SJCRH30 (cell line): ENCODE measurements around the gene TBC1D21. TPM values are rescaled to one million over a fixed set of nuclear protein-coding genes. Genes with fewer than 3 reads are reported as not detected.
A peak's percentile ranks its signal among the peaks of the same experiment; 100 is the strongest.

Source experiments
- DNase-seq, 2 experiments: peaks; one replicate each; pipeline ENCODE4 v3.0.0-alpha.2; 2015 to 2020
- H3K27ac ChIP-seq: fragments of 250-450 bp; sonication (Bioruptor Pico); 2 replicates; pipeline ENCODE4 v1.5.1; 2020; ENCODE audit warnings: mild to moderate bottlenecking, moderate library complexity
- H3K27me3 ChIP-seq: fragments of 250-450 bp; sonication (Bioruptor Pico); 2 replicates; pipeline ENCODE4 v1.5.1; 2020; ENCODE audit warnings: mild to moderate bottlenecking, moderate library complexity
- H3K36me3 ChIP-seq: fragments of 250-450 bp; sonication (Bioruptor Pico); 2 replicates; pipeline ENCODE4 v1.5.1; 2020; ENCODE audit warnings: mild to moderate bottlenecking, moderate library complexity
- H3K4me1 ChIP-seq: fragments of 250-450 bp; sonication (Bioruptor Pico); 2 replicates; pipeline ENCODE4 v1.5.1; 2020; ENCODE audit warnings: mild to moderate bottlenecking, moderate library complexity
- H3K4me3 ChIP-seq: fragments of 250-450 bp; sonication (Bioruptor Pico); 2 replicates; pipeline ENCODE4 v1.5.1; 2020; ENCODE audit warnings: mild to moderate bottlenecking, moderate library complexity
- H3K9me3 ChIP-seq: fragments of 250-450 bp; sonication (Bioruptor Pico); replicated peaks from 2 replicates; pipeline ENCODE4 v1.5.1; 2020; ENCODE audit warnings: mild to moderate bottlenecking, moderate library complexity
- total RNA-seq: library from RNA; depleted of rRNA; stranded (reverse); fragments of >200 nt; shearing (Covaris generic); gene quantifications from 2 replicates; pipeline ENCODE4 v1.2.3, GENCODE V29; 2014

Gene TBC1D21
- total RNA-seq, 1 experiment from 2014 or later, result not detected

- Histone ChIP-seq H3K9me3 (no peaks in the 10 kb centered on the region), H3K4me3 (no peak overlapping the region), H3K36me3 (no peaks in the 10 kb centered on the region), H3K27ac (no peak overlapping the region), H3K27me3 (0 out of 2 replicates have a peak, but pooled peaks cover 7% of the 10 kb centered on the region), H3K4me1 (no peaks in the 10 kb centered on the region)
- no peak for DNase-seq
Observed at GRCh38 chr15:73889053-73889761, 15.8 kb downstream of the TBC1D21 start.

DNA sequence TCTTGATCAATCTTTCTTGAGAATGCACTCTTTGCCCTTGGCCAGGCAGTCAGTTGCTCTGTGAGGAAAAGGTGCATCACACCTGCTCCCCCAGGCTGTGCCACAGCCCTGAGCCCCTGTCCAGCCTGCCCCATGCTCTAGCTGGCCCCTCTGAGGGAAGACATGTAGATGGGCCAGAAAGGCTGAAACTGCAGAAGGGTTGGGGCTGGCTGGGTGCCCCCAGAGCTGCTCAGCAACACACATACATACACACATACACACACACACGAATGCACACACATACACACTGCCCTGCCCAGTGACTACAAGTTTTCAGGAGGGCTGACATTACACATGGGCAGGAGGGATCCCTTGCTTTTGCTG is 16.4 kb downstream of the TBC1D21 start:
- H3K27ac ChIP-seq, result no peak overlapping the region
- H3K27me3 ChIP-seq, result 0 out of 2 replicates have a peak, but pooled peaks cover 7% of the 10 kb centered on the region
- no peaks in the 10 kb centered on the region for H3K36me3 ChIP-seq
- no peak overlapping the region for H3K4me3 ChIP-seq
- no peak for DNase-seq
- no peaks in the 10 kb centered on the region for H3K9me3 ChIP-seq
- H3K4me1 ChIP-seq, result no peaks in the 10 kb centered on the region

GRCh38 chr15:73891328-73892315 is 18.3 kb downstream of the TBC1D21 start:
- no peak for DNase-seq
- H3K9me3 ChIP-seq, result no peaks in the 10 kb centered on the region

GRCh38 chr15:73892446-73893226 is 19.3 kb downstream of the TBC1D21 start:
- Histone ChIP-seq H3K36me3 (no peaks in the 10 kb centered on the region), H3K4me3 (no peak overlapping the region), H3K27ac (no peak overlapping the region), H3K9me3 (no peaks in the 10 kb centered on the region), H3K27me3 (0 out of 2 replicates have a peak, but pooled peaks cover 7% of the 10 kb centered on the region), H3K4me1 (no peaks in the 10 kb centered on the region)
- no peak for DNase-seq

More at GRCh38 chr15:73891328-73892315, 18.3 kb downstream of the TBC1D21 start:
- no peak overlapping the region for H3K4me3 ChIP-seq
- H3K36me3 ChIP-seq, result no peaks in the 10 kb centered on the region
- 0 out of 2 replicates have a peak, but pooled peaks cover 7% of the 10 kb centered on the region for H3K27me3 ChIP-seq
- H3K4me1 ChIP-seq, result no peaks in the 10 kb centered on the region
- no peak overlapping the region for H3K27ac ChIP-seq

- Histone ChIP-seq H3K9me3 (no peaks in the 10 kb centered on the region), H3K27me3 (no peaks in the 10 kb centered on the region), H3K36me3 (no peaks in the 10 kb centered on the region), H3K27ac (no peak overlapping the region), H3K4me3 (no peak overlapping the region), H3K4me1 (peaks cover under 1% of the 10 kb centered on the region; the same call in 1 of the 2 replicates)
- no peak for DNase-seq
Observed at GRCh38 chr15:73894133-73894814, 20.9 kb downstream of the TBC1D21 start.

- DNase-seq, result peak; percentile 68 to 83
- Histone ChIP-seq H3K36me3 (no peaks in the 10 kb centered on the region), H3K27me3 (no peaks in the 10 kb centered on the region), H3K9me3 (no peaks in the 10 kb centered on the region), H3K4me3 (no peak overlapping the region), H3K4me1 (peaks cover 5% of the 10 kb centered on the region; the same call in 1 of the 2 replicates), H3K27ac (no peak overlapping the region)
Observed at GRCh38 chr15:73897441-73898261, 24.3 kb downstream of the TBC1D21 start.

- Histone ChIP-seq H3K27ac (no peak overlapping the region), H3K9me3 (no peaks in the 10 kb centered on the region), H3K4me1 (peaks cover 5% of the 10 kb centered on the region; the same call in 1 of the 2 replicates), H3K4me3 (no peak overlapping the region), H3K27me3 (no peaks in the 10 kb centered on the region), H3K36me3 (no peaks in the 10 kb centered on the region)
- peak; percentile 23 to 37 for DNase-seq
Observed at GRCh38 chr15:73899197-73900094, 26.1 kb downstream of the TBC1D21 start.

- H3K4me3 ChIP-seq, result no peak overlapping the region
- H3K4me1 ChIP-seq, result peaks cover 5% of the 10 kb centered on the region; the same call in 1 of the 2 replicates
- H3K9me3 ChIP-seq, result no peaks in the 10 kb centered on the region
- no peaks in the 10 kb centered on the region for H3K36me3 ChIP-seq
- no peak for DNase-seq
- no peaks in the 10 kb centered on the region for H3K27me3 ChIP-seq
- H3K27ac ChIP-seq, result no peak overlapping the region
Observed at GRCh38 chr15:73900095-73900712, 26.8 kb downstream of the TBC1D21 start.

DNA sequence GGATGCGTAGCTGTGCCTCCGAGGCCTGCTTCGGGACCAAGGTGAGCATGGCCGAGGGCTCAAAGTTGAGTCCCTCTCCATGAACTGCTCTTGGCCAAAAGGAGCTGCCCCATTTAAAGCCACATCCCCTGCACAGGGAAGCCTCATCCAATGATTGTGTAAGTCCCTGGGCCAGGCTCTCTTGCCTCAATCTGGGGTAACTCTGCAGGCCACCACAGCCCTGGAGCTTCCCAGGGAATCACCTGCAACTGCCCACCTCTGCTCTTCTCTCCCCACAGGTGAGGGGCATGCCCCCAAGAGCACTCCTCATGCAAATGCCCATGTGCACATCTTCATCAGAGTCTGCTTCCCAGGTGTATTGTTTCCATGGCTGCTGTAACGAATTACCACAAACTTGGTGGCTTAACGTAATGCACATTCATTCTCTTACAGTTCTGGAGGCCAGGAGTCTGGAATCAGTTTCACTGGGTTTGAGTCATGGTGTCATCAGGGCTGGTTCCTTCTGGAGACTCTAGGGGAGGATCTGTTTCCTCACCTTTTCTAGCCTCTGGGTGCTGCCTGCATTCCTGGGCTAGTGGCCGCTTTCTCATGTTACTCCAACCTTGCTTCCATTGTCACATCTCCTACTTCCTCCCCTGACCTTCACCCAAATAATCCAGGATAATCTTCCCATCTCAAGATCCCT is 27.9 kb downstream of the TBC1D21 start:
- DNase-seq, result no peak
- no peaks in the 10 kb centered on the region for H3K27me3 ChIP-seq
- H3K9me3 ChIP-seq, result no peaks in the 10 kb centered on the region; the same call in 1 of the 2 replicates
- peaks cover 5% of the 10 kb centered on the region; the same call in 1 of the 2 replicates for H3K4me1 ChIP-seq
- H3K36me3 ChIP-seq, result no peaks in the 10 kb centered on the region
- H3K4me3 ChIP-seq, result no peak overlapping the region
- no peak overlapping the region for H3K27ac ChIP-seq

DNA sequence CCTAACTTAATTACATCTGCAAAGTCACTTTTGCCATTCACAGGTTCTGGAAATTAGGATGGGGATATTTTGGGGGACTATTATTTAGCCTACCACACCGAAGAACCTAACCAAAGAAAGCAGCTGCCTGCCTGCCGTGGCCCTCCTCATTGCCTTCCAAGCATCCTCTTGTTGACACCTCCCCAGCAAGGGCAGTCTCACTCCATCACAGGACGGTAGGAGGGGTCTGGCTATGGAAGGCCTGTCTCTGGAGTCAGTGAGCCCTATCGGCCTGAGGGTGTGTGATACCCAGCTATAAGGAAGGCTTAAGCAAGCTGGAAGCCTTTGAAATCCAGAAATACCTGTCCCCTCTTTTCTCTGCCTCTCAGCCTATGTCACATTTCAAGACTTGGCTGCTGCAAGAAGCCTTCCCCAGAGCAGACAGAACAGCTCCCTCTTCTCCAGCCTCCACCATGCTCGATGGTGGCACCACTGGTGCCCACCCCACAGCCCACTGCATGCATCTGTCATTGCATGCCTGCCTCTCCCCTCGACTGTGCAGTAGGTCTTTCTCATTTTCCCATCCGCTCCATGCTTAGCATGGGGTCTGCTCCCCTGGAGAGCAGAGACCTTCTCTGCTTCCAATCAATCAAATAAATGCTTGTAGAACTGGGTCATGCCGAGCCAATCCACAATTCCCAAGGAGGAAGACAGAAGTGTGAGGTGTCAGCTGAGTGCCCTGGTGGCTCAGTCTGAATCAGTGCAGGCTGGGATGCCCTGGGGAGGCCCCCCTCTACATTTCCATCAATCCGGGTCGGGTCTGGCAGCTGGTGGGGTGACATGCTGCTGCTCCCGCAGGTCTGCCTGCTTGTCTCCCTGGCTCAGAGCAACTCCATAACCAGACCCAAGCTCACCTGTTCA is 29.0 kb downstream of the TBC1D21 start:
- no peak overlapping the region for H3K4me3 ChIP-seq
- peaks cover 11% of the 10 kb centered on the region for H3K4me1 ChIP-seq
- H3K27ac ChIP-seq, result no peak overlapping the region
- no peak for DNase-seq
- no peaks in the 10 kb centered on the region; the same call in 1 of the 2 replicates for H3K9me3 ChIP-seq
- H3K36me3 ChIP-seq, result no peaks in the 10 kb centered on the region
- H3K27me3 ChIP-seq, result no peaks in the 10 kb centered on the region
